Astrocyte (in vitro differentiated cells and primary cell): ENCODE results near the gene ZNF385B.

Experiments used
- EZH2 ChIP-seq: IDR thresholded peaks from 2 replicates; pipeline ENCODE4 v1.6.1; 2012; ENCODE audit warnings: mild to moderate bottlenecking, low read length, inconsistent platforms; ENCODE audit not compliant: insufficient read depth
- TF ChIP-seq, protein P1 (sequence below): IDR thresholded peaks from 2 replicates; pipeline ENCODE4 v1.5.1; 2011; ENCODE audit warnings: low read depth, mild to moderate bottlenecking, inconsistent platforms, low read length, moderate library complexity; ENCODE audit not compliant: insufficient read depth

DNA sequence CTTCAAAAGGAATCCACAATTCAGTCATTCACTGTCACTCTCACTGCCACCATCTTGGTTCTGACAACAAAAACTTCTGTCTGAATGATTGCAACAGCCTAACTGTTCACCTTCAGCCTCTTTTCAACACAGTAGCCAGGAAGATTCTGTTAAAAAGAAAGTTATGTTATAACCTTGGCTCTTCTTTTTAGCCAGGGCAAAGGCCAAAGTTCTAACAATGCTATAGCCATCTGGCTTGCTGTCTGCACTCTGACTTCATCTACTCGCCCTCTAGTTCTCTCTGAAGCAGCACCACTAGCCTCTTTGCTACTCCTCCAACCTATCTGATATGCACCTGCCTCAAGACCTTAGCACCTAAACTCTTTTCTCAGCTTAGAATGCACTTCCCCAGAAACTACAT is 158.5 kb downstream of the ZNF385B start:
- no peak for TF ChIP-seq EZH2
- TF ChIP-seq, protein P1, sequence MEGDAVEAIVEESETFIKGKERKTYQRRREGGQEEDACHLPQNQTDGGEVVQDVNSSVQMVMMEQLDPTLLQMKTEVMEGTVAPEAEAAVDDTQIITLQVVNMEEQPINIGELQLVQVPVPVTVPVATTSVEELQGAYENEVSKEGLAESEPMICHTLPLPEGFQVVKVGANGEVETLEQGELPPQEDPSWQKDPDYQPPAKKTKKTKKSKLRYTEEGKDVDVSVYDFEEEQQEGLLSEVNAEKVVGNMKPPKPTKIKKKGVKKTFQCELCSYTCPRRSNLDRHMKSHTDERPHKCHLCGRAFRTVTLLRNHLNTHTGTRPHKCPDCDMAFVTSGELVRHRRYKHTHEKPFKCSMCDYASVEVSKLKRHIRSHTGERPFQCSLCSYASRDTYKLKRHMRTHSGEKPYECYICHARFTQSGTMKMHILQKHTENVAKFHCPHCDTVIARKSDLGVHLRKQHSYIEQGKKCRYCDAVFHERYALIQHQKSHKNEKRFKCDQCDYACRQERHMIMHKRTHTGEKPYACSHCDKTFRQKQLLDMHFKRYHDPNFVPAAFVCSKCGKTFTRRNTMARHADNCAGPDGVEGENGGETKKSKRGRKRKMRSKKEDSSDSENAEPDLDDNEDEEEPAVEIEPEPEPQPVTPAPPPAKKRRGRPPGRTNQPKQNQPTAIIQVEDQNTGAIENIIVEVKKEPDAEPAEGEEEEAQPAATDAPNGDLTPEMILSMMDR = no peak
